HG03442 (cell line): ENCODE data around the gene SH2D3C.

ENCODE experiments used
- ATAC-seq: cut with Tn5 transposase; IDR thresholded peaks from one replicate; pipeline ENCODE4 v1.9.1; 2021; ENCODE audit warnings: mild to moderate bottlenecking, moderate library complexity; ENCODE audit not compliant: unreplicated experiment

Gene SH2D3C, protein sequence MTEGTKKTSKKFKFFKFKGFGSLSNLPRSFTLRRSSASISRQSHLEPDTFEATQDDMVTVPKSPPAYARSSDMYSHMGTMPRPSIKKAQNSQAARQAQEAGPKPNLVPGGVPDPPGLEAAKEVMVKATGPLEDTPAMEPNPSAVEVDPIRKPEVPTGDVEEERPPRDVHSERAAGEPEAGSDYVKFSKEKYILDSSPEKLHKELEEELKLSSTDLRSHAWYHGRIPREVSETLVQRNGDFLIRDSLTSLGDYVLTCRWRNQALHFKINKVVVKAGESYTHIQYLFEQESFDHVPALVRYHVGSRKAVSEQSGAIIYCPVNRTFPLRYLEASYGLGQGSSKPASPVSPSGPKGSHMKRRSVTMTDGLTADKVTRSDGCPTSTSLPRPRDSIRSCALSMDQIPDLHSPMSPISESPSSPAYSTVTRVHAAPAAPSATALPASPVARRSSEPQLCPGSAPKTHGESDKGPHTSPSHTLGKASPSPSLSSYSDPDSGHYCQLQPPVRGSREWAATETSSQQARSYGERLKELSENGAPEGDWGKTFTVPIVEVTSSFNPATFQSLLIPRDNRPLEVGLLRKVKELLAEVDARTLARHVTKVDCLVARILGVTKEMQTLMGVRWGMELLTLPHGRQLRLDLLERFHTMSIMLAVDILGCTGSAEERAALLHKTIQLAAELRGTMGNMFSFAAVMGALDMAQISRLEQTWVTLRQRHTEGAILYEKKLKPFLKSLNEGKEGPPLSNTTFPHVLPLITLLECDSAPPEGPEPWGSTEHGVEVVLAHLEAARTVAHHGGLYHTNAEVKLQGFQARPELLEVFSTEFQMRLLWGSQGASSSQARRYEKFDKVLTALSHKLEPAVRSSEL

DNA sequence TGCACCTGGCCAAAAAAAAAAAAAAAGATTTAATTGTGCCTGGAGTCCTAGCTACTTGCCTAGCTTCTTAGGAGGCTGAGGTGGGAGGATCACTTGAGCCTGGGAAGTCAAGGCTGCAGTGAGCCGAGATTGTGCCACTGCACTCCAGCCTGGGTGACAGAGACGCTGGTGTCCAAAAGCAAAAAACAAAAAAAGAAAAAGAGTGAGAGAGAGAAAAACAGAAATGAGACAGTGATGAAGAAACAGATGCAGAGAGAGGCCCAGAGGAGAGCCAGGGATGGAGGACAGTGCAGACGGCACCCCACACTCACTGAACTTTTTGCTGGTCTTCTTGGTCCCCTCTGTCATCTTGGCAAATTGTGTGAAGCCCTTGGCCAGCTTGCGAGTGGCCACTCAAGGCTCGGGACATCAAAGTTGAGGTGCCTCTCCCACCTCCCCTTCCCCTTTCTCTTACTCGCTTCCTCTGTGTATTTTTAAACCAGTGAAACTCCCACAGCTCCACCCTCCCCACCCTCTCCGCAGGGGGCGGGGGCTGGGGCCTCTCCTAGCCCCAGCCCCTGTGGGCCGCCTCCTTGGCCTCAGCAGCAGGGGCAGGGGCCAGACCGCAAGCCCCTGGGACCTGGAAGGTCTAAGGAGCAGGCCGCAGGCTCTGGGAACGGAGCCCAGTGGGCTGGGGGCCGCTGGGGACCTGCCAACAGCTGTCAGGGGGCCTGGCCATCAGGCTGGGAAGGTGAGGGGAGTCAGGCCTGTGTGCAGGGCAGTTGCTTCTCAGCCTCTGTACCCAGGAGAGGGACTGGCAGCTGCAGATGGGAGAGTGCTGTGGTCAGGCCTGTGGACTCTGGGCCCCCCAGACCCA is at the start of gene SH2D3C:
SH2D3C (minus strand) TSS at position 387 of the 856 bp plus-strand sequence; CDS start at position 348, 39 bp downstream.
- ATAC-seq = peak; percentile 34

DNA sequence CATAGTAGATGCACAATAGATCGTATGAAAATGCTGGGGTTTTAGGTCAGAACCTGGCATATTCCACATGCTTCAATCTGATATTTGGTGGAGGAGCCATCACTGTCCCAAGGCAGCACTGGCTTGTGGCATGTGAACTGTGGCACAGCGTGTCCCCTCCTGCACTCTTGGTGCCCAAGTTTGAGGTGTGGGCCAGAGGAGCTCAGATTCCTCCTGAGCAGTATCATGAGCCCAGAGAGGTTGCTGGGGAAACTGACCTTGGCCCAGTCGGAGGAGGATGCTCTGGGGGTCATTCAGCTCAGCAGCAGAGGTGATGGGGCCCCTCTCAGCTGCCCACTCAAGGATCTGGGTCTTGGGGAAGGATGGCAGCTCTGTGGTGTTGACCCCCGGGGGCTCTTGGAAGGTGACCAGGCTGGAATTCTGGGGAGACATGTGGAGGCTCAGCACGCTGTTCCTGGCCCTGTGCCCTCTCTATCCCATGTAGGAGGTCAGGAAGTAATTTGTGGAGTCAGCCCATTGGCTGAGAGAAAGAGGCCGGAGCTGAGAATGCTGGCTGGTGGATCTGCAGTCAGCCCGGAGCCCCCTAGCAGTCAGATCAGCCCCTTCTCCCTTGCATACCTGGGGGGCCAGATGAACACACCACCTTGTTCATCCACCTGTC is 47.9 kb upstream of the SH2D3C start:
- ATAC-seq = no peak

DNA sequence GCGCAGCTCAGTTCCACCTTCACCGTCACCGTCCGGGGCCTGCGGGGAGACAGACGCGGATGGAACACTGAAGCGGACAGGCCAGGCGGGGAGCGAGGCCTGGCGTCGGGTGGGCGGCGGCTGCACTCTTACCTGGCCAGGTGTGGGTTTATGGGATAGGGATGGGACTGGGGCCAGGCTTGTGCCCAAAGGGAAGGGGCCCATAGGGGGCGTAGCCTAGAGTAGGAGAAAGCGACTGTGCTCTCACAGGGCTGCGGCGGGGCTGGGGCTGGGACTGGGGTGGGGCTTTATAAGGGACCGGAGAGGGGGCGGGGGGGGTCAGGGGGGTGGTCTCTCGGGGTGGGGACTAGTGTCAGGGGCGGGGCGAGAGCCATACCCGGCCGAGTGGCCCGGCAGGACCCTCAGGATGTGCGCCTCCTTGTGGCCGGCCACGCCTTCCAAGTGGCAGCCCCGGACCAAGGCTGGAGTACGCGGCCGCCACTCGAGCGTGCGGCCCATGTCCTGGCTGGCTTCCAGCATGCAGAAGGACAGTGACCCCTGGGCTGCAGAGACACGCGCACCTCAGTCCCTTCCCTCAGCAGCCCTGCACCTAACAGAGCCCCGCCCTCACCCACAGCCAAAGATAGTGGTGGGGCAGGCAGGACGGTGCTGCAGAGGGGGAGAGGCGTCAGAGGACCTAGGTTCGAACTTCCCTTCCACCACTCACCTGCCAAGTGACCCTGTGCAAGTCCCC is 47.0 kb upstream of the SH2D3C start:
- ATAC-seq = no peak

DNA sequence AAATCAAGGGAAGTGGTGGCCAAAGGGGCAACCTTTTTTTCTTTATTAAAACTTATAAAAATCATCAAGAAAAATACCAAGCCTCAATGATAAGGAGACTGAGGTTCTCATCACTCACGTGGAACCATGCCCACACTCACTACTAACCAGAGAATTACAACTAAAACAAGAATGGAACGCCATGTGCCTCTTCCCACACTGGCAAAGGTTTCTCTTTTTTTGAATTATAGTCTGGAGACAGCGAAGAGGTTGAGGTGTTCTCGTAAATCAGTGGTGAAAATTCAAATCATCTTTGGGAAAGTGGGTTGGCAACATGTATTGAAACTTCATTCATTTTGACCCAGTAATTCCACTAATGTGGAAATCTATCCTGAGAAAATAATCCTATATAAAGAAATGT is 43.6 kb upstream of the SH2D3C start:
- ATAC-seq = no peak

DNA sequence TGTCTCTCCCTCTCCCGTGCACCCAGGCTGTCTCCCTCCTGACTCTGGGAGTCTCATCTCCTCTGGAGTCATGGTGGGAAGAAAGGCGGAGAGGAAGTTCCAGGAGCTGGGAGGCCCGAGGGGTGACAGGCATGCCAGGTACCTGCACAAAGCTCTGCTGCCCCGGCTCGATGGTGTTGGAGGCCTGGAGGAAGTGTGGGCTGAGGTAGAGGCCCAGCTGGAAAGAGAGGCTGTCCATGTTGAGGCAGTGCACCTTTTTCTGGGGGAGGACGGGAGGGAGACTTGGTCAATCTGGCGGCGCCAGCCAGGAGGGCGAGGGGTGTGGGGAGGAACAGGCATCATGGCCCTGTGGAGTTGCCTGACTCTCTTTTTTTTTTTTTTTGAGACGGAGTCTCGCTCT is 40.1 kb upstream of the SH2D3C start:
- ATAC-seq = no peak

DNA sequence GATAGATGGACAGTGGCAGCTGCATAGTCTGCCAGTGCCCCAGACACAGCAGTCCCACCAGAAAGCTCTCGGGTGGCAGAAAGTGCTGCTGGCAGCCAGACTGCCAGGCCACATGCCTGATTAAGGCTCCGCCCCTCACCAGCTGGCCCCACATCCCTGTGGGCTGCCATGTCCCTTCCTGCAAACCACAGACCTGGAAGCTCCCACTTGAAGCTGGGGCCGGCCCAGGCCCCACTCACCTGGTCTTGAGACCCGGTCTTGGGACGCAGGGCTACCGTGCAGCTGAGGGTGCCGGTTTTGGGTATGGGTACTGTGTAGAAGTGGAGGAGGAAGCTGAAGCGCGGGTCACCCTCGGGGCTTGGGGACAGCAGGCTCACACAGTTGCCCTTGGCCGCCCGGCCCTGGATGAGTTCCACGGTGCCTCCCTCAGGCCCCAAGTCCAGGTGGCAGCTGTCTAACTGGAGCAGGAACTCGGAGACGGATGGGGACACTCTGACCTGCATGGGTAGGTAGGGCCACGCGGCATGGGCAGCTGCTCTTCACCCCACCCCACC is 39.5 kb upstream of the SH2D3C start:
- ATAC-seq = no peak

DNA sequence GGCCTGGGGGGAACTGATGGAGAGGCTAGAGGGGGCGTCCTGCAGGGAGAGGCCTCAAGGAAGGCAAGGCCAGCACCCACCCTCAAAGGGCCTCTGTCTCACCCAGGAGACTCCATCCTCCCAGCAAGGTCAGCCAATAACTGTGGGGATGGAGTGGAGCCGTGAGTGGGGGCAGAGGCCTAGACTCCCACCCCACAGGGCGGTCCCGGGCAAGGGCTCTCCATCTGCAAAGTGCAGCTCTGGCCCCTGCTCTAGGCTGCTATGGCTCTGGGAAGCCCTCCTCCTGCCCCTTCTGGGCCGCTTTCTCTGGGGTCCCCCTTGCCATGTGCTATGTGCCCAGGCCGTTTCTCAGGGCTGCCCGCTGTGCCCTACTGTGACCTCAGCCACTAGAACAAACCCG is 38.3 kb upstream of the SH2D3C start:
- ATAC-seq = no peak

DNA sequence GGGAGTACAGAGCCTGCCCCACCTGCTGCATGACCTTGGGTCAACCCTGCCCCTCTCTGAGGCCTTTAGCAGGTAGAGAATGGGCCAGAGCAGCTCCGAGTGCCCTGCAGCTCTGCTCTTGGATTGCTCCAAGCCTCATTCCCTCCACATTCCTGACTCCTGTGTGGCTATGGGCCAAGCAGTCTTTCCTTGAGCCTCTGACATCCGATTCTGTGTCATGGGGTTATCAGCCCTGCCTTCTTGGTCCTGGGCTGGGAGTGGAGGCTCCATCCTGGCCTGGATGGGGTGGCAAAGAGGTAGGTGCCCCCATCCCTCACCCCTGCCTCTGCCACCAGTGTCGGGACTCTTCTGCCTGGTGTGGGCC is 37.9 kb upstream of the SH2D3C start:
- no peak for ATAC-seq

DNA sequence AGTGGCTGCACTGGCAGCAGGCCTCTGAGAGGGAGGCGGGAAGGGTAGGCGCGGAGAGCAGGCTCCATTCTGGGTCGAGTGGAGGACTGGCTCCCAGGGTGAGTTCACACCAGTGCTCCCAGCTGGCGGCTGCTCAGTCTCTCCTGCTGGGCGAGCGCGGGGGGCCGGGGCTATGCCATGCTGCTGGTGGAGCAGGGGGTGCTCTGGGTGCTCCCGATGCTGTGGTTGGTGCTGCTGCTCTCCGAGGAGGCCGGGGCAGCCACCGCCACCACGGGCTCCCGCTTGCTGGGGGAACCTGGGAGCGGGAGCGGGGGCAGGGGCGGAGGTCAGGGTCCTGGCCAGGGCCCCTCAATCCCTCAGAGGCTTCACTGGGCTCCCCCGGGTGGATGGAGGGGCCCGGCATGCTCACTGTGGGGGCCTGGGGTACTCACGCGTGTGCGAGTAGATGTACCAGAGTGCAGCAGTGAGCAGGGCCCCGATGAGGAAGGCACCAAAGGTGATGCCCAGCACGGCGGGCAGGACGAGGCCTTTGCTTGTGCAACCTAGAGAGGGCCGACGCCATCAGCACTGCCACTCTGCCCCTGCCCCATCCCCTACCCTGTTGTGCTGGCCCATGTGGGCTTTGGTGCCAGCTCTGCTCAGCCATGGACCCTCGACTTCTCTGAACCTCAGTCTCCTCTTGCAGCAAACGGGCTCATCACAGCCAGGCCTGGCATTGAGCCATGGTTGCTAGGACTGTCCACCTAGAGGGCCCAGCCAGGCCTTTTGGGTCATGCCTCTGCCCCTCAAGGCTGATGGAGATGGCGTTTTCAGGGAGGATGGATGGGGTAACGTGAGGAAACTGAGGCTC is 37.3 kb upstream of the SH2D3C start:
- no peak for ATAC-seq

DNA sequence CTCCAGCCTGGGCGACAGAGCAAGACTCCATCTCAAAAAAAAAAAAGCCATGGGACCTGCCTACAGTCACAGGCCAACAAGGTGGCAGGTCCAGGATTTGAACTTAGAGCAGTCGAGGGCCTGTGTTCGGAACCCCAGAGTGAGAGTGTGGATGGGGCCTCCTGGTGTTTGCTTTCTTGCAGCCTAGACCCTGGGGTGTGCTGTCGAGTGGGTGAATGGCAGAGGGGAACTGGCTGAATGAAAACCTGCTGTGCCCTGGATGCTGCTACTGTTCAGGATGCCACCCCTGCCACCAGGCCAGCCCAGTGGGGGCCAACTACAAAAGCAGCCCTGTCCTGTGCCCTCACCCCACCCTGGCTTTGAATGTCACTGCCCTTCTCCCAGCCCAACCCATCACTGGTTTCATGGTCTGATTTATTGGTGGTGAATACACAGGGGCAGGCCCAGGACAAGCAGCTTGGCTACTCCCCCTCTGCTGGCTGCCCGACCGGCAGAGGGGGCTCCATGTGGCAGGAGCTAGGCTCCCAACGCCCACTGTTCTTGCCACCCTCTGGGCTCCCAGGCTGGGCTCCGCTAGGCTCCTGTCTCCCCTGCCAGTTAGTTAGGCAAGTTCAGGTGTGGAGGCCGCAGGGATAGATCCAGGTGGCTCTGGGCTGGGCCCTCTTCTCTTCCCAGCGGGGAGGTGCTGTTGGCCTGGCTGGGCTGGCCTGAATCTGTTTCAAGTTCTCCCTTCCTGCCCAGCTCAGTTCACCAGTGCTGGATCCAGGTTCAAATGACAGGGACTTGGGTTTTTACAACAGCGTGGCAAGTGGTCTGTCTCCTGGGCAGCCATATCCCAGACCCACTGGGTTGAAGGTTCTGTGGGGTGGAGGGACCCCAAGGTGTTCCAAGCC is 36.4 kb upstream of the SH2D3C start:
- no peak for ATAC-seq

DNA sequence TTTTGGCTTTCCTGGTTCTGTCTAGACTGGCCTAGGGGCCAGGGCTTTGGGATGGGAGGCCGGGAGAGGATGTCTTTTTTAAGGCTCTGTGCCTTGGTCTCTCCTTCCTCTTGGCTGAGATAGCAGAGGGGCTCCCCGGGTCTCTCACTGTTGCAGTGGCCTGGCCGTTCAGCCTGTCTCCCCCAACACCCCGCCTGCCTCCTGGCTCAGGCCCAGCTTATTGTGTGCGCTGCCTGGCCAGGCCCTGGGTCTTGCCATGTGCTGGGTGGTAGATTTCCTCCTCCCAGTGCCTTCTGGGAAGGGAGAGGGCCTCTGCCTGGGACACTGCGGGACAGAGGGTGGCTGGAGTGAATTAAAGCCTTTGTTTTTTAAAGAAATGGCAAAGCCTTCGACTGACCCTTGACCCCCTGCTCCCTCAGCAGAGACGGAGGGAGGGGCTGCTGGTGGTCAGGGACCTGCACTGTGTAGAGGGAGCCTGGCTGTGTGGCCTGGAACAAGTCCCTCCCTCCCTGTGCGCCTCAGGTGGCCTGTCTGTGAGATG is 35.3 kb upstream of the SH2D3C start:
- no peak for ATAC-seq

DNA sequence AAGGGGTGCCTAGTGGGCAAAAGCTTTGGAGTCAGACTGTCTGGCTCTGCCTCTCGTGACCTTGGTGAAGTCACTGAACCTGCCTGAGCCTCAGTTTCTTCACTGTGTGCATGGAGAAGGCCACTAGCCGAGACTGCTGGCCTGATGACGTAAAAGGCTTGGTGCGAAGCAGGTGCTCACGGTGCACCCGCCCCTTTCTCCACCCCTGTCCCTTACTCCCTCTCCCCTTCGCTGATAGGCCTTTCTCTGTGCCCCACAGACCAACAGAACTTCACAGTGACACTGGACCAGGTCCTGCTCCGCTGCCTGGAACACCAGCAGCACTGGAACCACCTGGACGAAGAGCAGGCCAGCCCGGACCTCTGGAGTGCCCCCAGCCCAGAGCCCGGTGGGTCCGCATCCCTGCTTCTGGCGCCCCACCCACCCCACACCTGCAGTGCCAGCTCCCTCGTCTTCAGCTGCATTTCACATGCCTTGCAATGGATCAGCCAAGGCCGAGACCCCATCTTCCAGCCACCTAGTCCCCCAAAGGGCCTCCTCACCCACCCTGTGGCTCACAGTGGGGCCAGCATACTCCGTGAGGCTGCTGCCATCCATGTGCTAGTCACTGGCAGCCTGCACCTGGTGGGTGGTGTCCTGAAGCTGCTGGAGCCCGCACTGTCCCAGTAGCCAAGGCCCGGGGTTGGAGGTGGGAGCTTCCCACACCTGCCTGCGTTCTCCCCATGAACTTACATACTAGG is 34.6 kb upstream of the SH2D3C start:
- ATAC-seq = no peak

DNA sequence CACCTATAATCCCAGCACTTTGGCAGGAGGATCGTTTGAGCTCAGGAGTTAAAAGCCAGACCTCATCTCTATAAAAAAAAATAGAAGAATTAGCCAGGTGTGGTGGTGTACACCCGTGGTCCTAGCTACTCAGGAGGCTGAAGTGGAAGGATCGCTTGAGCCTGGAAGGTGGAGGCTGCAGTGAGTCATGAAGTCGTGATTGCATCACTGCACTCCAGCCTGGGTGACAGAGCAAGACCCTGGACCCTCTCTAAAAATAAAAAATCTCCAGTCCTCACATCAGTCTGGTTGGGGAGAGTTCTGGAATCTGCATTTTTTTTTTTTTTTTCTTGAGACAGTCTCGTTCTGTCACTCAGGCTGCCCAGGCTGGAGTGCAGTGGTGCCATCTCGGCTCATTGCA is 33.5 kb upstream of the SH2D3C start:
- no peak for ATAC-seq

DNA sequence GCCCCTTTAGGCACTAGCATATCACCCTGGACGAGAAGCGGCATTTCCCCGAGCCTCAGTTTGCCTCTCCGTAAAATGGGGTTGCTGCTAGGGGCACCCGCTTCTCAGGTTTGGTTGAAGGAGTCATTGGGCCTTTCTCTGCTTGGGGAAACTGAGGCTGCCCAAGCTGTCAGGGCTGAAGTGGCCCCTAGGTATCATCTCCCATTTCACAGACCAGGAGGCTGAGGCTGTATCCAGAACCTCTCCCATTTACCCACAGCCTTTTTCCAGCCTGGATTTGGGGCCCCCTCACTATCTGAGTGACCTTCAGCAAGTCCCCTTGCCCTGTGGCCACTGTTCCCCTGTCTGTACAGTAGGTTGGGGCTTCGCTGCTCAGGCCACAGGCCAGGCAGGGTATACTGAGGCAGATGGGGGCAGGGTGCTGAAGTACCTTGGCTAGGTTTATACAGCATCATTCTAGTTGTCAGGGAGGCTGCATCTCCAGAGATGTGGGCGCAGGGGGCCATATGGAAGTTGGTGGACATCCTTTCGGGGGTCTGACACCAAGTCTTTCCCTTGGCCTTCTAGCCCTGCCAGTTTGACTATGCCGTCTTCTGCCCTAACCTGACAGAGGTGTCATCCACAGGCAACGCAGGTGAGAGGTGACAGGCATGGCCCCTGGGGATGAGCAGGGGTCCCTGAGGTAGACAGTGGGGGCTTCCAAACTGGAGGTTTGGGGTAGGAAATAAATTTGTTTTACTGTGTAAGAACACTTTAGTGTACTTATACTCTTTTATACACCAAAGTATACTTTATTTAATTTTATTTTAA is 32.1 kb upstream of the SH2D3C start:
- ATAC-seq = no peak

DNA sequence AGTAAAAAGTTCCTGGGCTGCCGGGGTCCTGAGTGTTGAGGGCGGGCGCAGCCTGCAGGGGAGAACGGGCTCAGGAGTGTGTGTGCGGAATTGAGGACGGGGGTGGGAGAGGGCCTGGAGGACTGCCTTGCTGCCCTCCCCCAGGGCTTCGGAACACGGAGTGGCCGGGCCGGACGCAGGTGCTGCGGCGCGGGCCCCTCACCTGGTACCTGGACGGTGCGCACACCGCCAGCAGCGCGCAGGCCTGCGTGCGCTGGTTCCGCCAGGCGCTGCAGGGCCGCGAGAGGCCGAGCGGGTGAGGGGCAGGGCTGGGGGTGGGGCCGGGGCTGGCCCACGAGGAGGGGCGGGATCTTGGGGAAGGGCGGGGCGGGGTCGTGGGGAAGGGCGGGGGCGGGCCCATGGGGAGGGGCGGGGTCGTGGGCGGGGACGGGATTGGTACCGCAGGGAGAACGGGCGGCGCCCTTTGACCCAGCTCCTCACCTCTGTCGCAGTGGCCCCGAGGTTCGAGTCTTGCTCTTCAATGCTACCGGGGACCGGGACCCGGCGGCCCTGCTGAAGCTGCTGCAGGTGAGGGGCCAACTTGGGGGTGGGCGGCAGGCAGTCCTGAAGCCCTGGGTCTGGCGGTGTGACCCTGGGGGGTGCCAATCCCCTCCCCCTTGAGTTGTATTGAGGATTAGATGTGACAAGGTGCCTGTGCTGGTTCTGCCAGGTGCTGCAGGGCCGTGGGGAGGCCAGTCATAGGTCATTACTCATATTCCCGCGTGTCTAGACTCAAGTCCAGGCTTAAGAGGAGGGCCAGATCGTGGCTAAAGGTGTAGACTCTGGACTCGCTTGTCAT is 31.3 kb upstream of the SH2D3C start:
- no peak for ATAC-seq
